ENCODE data around the gene SLC25A6.

The SLC25A6 gene

GRCh38 chrX:1423215-1423614, 31.3 kb upstream of the SLC25A6 start:
- Histone ChIP-seq H3K4me3 (ENCODE audit: low read depth, low read length) (no peak overlapping the region), H3K36me3 (ENCODE audit: control insufficient read depth, insufficient read depth, low read length) (peaks cover 92% of the 10 kb centered on the region), H3K9me3 (ENCODE audit: control insufficient read depth, insufficient read depth, low read depth, low read length) (peaks cover 24% of the 10 kb centered on the region)

GRCh38 chrX:1422135-1422465, 30.2 kb upstream of the SLC25A6 start:
- Histone ChIP-seq H3K27ac (ENCODE audit: low read depth, low read length) (no peak overlapping the region), H3K36me3 (ENCODE audit: control insufficient read depth, insufficient read depth, low read length) (peaks cover 94% of the 10 kb centered on the region), H3K9me3 (ENCODE audit: control insufficient read depth, insufficient read depth, low read depth, low read length) (peaks cover 24% of the 10 kb centered on the region), H3K4me3 (ENCODE audit: low read depth, low read length) (no peak overlapping the region), H3K4me1 (ENCODE audit: control insufficient read depth, insufficient read depth, low read length) (no peaks in the 10 kb centered on the region), H3K9ac (ENCODE audit: low read length) (no peak overlapping the region), H3K27me3 (ENCODE audit: control insufficient read depth, insufficient read depth, low read length) (no peaks in the 10 kb centered on the region)

More at GRCh38 chrX:1423215-1423614, 31.3 kb upstream of the SLC25A6 start:
- H3K4me1 ChIP-seq (ENCODE audit: control insufficient read depth, insufficient read depth, low read length) = no peaks in the 10 kb centered on the region
- H3K27ac ChIP-seq (ENCODE audit: low read depth, low read length) = no peak overlapping the region
- H3K9ac ChIP-seq (ENCODE audit: low read length) = no peak overlapping the region
- no peaks in the 10 kb centered on the region for H3K27me3 ChIP-seq (ENCODE audit: control insufficient read depth, insufficient read depth, low read length)

- H3K27ac ChIP-seq (ENCODE audit: low read depth, low read length) = no peak overlapping the region
- H3K36me3 ChIP-seq (ENCODE audit: control insufficient read depth, insufficient read depth, low read length) = peaks cover 95% of the 10 kb centered on the region
- no peaks in the 10 kb centered on the region for H3K27me3 ChIP-seq (ENCODE audit: control insufficient read depth, insufficient read depth, low read length)
- peaks cover 24% of the 10 kb centered on the region for H3K9me3 ChIP-seq (ENCODE audit: control insufficient read depth, insufficient read depth, low read depth, low read length)
- no peak overlapping the region for H3K9ac ChIP-seq (ENCODE audit: low read length)
- no peak overlapping the region for H3K4me3 ChIP-seq (ENCODE audit: low read depth, low read length)
- no peaks in the 10 kb centered on the region for H3K4me1 ChIP-seq (ENCODE audit: control insufficient read depth, insufficient read depth, low read length)
Measured at GRCh38 chrX:1421433-1422134, 29.7 kb upstream of the SLC25A6 start.

GRCh38 chrX:1420371-1420770, 28.5 kb upstream of the SLC25A6 start:
- H3K4me3 ChIP-seq (ENCODE audit: low read depth, low read length) = no peak overlapping the region
- H3K4me1 ChIP-seq (ENCODE audit: control insufficient read depth, insufficient read depth, low read length) = no peaks in the 10 kb centered on the region
- no peak overlapping the region for H3K9ac ChIP-seq (ENCODE audit: low read length)
- H3K27ac ChIP-seq (ENCODE audit: low read depth, low read length) = no peak overlapping the region
- peaks cover 96% of the 10 kb centered on the region for H3K36me3 ChIP-seq (ENCODE audit: control insufficient read depth, insufficient read depth, low read length)
- no peaks in the 10 kb centered on the region for H3K27me3 ChIP-seq (ENCODE audit: control insufficient read depth, insufficient read depth, low read length)
- H3K9me3 ChIP-seq (ENCODE audit: control insufficient read depth, insufficient read depth, low read depth, low read length) = peaks cover 24% of the 10 kb centered on the region

DNA sequence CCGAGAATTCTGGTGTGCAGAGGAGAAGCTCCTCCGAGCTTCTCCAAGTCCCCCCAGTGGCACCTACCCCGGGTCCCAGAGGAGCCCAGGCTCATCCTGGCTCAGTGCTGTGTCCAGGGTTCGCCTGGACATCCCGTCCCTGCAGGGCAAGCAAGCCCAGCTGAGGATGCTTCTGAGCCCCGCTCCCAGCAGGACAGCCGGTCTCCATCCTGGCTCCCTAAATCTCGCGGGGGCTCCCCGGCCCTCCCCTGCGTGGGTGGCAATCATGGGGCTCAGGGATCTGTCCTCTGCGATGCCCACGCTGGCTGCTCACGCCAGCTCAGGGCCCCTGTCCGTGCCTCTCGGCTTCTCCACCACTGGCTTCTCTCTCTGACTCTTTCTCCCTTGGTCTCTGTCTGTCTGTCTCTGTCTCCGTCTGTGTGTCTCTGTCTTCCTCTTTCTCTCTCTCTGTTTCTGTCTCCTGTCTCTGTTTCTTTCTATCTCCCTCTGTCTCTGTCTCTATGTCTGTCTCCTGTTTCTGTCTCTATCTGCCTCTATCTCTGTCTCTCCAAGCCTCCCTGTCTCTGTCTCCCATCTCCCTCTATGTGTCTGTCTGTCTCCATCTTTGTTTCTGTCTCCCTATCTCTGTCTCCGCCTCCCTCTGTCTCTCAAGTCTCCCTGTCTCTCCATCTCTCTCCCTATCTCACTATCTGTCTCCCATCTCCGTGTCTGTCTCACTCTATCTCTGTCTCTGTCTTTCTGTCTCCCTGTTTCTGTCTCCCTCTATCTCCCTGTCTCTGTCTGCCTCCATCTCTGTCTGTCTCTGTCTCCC, 27.8 kb upstream of the SLC25A6 start:
- H3K27me3 ChIP-seq (ENCODE audit: control insufficient read depth, insufficient read depth, low read length) = no peaks in the 10 kb centered on the region
- H3K36me3 ChIP-seq (ENCODE audit: control insufficient read depth, insufficient read depth, low read length) = peaks cover 93% of the 10 kb centered on the region
- no peak overlapping the region for H3K4me3 ChIP-seq (ENCODE audit: low read depth, low read length)
- peaks cover 24% of the 10 kb centered on the region for H3K9me3 ChIP-seq (ENCODE audit: control insufficient read depth, insufficient read depth, low read depth, low read length)
- no peak overlapping the region for H3K27ac ChIP-seq (ENCODE audit: low read depth, low read length)
- no peak overlapping the region for H3K9ac ChIP-seq (ENCODE audit: low read length)
- H3K4me1 ChIP-seq (ENCODE audit: control insufficient read depth, insufficient read depth, low read length) = no peaks in the 10 kb centered on the region

- no peaks in the 10 kb centered on the region for H3K4me1 ChIP-seq (ENCODE audit: control insufficient read depth, insufficient read depth, low read length)
- H3K27ac ChIP-seq (ENCODE audit: low read depth, low read length) = no peak overlapping the region
- H3K4me3 ChIP-seq (ENCODE audit: low read depth, low read length) = no peak overlapping the region
- H3K27me3 ChIP-seq (ENCODE audit: control insufficient read depth, insufficient read depth, low read length) = no peaks in the 10 kb centered on the region
- peaks cover 24% of the 10 kb centered on the region for H3K9me3 ChIP-seq (ENCODE audit: control insufficient read depth, insufficient read depth, low read depth, low read length)
- H3K36me3 ChIP-seq (ENCODE audit: control insufficient read depth, insufficient read depth, low read length) = peaks cover 92% of the 10 kb centered on the region
- no peak overlapping the region for H3K9ac ChIP-seq (ENCODE audit: low read length)
Measured at GRCh38 chrX:1418901-1419544, 27.1 kb upstream of the SLC25A6 start.

DNA sequence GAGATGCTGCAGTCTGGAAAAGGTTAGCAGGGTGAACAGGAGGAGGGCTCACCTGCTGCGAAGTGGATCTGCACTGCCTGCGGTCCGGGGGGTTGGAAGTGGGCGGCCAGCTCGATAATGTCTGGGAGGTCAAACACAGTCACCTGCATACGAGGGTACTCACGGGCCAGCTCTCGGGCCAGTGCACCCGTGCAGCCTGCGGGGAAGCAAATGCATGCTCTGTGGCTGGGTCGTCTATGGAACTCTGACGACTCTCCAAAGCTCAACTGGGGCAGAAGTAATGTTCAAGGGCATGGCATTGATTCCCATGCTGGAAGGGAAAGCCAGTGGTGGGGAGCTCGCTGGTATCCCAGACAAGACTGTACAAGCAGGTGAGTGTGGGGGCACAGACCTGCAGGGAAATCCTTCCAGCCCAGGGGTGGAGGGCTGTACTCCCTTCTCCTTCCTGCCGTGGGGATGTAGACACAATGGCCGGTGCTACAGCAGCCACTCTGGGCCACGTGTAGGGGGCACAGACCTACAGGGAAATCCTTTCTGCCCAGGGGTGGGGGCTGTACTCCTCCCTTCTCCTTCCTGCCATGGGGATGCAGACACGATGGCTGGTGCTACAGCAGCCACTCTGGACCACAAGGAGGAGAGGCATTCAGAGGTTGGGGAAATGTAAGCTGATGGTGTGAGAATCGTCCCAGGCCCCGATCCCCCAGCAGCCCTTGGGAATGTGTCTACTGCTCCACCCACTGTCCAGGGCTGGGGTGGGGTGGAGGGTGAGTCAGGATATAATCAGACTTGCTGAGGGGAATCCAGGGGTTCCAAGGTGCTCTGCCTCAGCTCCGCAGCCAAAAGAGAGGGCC, 26.2 kb upstream of the SLC25A6 start:
- no peak overlapping the region for H3K9ac ChIP-seq (ENCODE audit: low read length)
- H3K9me3 ChIP-seq (ENCODE audit: control insufficient read depth, insufficient read depth, low read depth, low read length) = peaks cover 16% of the 10 kb centered on the region
- H3K27ac ChIP-seq (ENCODE audit: low read depth, low read length) = no peak overlapping the region
- peaks cover 93% of the 10 kb centered on the region for H3K36me3 ChIP-seq (ENCODE audit: control insufficient read depth, insufficient read depth, low read length)
- H3K27me3 ChIP-seq (ENCODE audit: control insufficient read depth, insufficient read depth, low read length) = no peaks in the 10 kb centered on the region
- no peak overlapping the region for H3K4me3 ChIP-seq (ENCODE audit: low read depth, low read length)
- H3K4me1 ChIP-seq (ENCODE audit: control insufficient read depth, insufficient read depth, low read length) = no peaks in the 10 kb centered on the region

DNA sequence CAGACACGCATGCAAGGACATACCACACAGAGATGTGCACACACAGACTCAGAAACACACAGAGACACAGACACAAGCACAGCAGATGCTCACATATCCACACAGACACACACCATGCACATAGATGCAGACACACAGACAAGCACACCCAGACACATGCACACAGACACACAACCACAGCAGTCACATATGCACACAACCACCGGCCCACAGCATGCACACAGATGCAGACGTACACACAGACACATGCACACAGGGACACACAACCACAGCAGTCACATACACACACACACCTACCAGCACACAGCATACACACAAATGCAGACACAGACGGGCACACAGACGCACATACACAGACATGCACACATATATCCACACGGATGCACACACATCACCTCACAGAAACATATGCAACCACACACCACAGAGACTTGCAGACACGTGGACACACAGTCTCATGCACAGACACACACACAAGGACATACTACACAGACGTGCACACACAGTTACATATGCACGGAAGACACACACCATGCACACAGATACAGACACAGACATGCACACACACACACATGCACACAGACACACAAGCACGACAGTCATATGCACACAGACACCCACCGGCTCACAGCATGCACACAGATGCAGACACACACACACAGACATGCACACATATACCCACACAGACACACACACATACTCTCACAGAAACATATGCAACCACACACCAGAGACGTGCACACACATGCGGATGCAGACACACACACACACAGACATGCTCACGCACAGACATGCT, 25.2 kb upstream of the SLC25A6 start:
- Histone ChIP-seq H3K4me3 (ENCODE audit: low read depth, low read length) (no peak overlapping the region), H3K9ac (ENCODE audit: low read length) (no peak overlapping the region), H3K27me3 (ENCODE audit: control insufficient read depth, insufficient read depth, low read length) (no peaks in the 10 kb centered on the region), H3K36me3 (ENCODE audit: control insufficient read depth, insufficient read depth, low read length) (peaks cover 91% of the 10 kb centered on the region), H3K27ac (ENCODE audit: low read depth, low read length) (no peak overlapping the region), H3K9me3 (ENCODE audit: control insufficient read depth, insufficient read depth, low read depth, low read length) (peaks cover 8% of the 10 kb centered on the region), H3K4me1 (ENCODE audit: control insufficient read depth, insufficient read depth, low read length) (no peaks in the 10 kb centered on the region)

- H3K27me3 ChIP-seq (ENCODE audit: control insufficient read depth, insufficient read depth, low read length) = no peaks in the 10 kb centered on the region
- H3K4me1 ChIP-seq (ENCODE audit: control insufficient read depth, insufficient read depth, low read length) = no peaks in the 10 kb centered on the region
- H3K9ac ChIP-seq (ENCODE audit: low read length) = no peak overlapping the region
- H3K4me3 ChIP-seq (ENCODE audit: low read depth, low read length) = no peak overlapping the region
- H3K27ac ChIP-seq (ENCODE audit: low read depth, low read length) = no peak overlapping the region
- peaks cover 91% of the 10 kb centered on the region for H3K36me3 ChIP-seq (ENCODE audit: control insufficient read depth, insufficient read depth, low read length)
- peaks cover under 1% of the 10 kb centered on the region for H3K9me3 ChIP-seq (ENCODE audit: control insufficient read depth, insufficient read depth, low read depth, low read length)
Measured at GRCh38 chrX:1416327-1416784, 24.4 kb upstream of the SLC25A6 start.

DNA sequence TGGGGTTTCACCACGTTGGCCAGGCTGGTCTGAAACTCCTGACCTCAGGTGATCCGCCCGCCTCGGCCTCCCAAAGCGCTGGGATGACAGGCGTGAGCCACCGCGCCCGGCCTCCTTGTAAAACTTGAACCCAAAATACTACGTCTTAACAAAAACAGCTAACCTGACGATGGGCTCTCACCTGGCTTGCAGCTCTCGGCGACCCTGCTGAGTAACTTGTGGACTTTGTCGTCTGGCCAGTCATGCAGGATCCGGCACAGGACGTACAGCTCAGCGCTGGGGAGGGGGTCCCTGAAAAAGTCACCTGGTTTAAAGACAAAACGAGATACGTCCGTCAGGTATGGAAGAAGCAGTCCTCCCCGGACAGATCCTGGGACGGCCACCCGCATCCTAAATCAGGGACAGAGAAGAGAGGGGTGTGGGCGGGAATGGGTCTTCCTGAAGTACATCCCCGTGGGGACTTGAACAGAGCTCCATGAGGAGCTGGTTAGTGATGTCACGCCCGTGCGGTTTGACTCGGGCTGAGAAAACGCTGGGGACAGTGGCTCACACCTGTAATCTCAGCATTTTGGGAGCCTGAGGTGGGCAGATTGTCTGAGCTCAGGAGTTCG, 20.7 kb upstream of the SLC25A6 start:
- no peak overlapping the region for H3K9ac ChIP-seq (ENCODE audit: low read length)
- H3K27me3 ChIP-seq (ENCODE audit: control insufficient read depth, insufficient read depth, low read length) = no peaks in the 10 kb centered on the region

More for the DNA sequence above, 20.7 kb upstream of the SLC25A6 start:
- H3K4me3 ChIP-seq (ENCODE audit: low read depth, low read length) = no peak overlapping the region
- no peak overlapping the region for H3K27ac ChIP-seq (ENCODE audit: low read depth, low read length)
- peaks cover 64% of the 10 kb centered on the region for H3K36me3 ChIP-seq (ENCODE audit: control insufficient read depth, insufficient read depth, low read length)
- no peaks in the 10 kb centered on the region for H3K4me1 ChIP-seq (ENCODE audit: control insufficient read depth, insufficient read depth, low read length)
- no peaks in the 10 kb centered on the region; the same call in 1 of the 2 replicates for H3K9me3 ChIP-seq (ENCODE audit: control insufficient read depth, insufficient read depth, low read depth, low read length)

Data from HUES6 (cell line).